ENCODE data around the gene ANXA1.
"Not testable (repeated sequence)": the region's sequence is repeated elsewhere in the genome, so short reads cannot be mapped to it uniquely, and the experiment has no call there.

- peak; percentile 34 to 72 (median 58) for TF ChIP-seq CTCF (IDR thresholded peaks at IDR 0.05)
- not testable (repeated sequence) for TF ChIP-seq POLR2A (IDR thresholded peaks at IDR 0.05)
Measured at GRCh38 chr9:73107489-73108069, 44.1 kb upstream of the ANXA1 start.
